ENCODE data around the gene SAMD8.

DNA sequence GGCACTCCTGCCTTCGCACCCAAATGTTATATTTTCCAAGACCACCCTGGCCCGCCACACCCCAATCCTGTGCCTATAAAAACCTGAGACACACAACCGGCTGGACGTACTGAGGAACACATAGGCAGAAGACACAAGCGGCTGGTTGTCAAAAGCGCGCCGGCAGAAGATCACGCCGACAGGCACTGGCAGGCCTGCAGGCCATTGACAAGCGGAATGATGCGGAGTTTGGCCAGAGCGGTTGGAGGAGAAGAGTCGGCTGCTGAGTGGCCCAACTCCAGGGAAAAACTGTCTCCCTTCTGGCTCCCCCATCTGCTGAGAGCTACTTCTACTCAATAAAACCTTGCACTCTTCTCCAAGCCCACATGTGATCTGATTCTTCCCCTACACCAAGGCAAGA lies 39.7 kb upstream of the SAMD8 start:
- TF ChIP-seq, protein P1, sequence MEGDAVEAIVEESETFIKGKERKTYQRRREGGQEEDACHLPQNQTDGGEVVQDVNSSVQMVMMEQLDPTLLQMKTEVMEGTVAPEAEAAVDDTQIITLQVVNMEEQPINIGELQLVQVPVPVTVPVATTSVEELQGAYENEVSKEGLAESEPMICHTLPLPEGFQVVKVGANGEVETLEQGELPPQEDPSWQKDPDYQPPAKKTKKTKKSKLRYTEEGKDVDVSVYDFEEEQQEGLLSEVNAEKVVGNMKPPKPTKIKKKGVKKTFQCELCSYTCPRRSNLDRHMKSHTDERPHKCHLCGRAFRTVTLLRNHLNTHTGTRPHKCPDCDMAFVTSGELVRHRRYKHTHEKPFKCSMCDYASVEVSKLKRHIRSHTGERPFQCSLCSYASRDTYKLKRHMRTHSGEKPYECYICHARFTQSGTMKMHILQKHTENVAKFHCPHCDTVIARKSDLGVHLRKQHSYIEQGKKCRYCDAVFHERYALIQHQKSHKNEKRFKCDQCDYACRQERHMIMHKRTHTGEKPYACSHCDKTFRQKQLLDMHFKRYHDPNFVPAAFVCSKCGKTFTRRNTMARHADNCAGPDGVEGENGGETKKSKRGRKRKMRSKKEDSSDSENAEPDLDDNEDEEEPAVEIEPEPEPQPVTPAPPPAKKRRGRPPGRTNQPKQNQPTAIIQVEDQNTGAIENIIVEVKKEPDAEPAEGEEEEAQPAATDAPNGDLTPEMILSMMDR (IDR thresholded peaks at IDR 0.05; ENCODE audit: insufficient read depth, low read depth, low read length): no peak
- no peak for TF ChIP-seq EZH2 (IDR thresholded peaks at IDR 0.05; ENCODE audit: insufficient read depth, low read length)

All from astrocyte (in vitro differentiated cells and primary cell).